T follicular helper cell (primary cell): ENCODE measurements around the gene OBP2A.

ENCODE experiments used
- DNase-seq: peaks from one replicate; pipeline ENCODE4 v3.0.0-alpha.2; 2020; ENCODE audit warnings: low read depth

OBP2A gene

DNA sequence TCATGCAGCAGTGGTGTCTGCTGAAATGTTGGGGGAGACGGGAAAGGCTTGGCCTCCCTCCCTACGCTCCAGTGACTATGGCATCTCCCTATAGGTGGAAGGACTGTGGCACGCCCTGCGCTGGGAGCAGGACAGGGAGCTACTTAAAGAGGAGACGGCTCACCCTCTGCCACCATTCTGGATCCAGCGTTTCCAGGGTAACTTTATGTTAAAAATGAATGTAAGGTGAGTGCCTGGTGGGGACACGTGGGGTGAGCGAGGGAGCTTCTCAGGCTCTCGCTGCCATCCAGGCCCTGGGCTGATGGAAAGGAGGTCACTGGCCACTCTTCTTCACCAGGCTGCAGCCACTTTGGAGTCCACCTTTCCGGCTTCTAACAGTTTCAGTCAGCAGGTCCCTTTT is 31.3 kb downstream of the OBP2A start:
- no peak for DNase-seq

DNA sequence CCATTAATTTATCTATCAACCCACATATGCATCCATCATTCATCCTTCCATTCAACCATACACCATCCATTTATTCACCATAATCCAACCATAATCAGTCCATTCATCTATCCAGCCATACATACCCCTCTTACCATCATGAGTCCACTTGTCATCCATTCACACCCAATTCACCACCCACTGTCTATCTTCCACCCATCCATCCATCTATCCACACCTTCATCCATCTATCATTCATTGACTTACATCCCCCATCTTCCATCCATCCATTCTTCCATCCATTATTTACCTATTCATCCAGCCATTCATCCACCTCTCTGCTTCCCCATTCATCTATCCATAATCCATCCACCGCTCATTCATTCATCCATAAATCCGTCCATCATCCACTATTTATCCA is 33.4 kb downstream of the OBP2A start:
- DNase-seq, result no peak

- no peak for DNase-seq
Measured at GRCh38 chr9:135579889-135580660, 34.1 kb downstream of the OBP2A start.

GRCh38 chr9:135580664-135581380 is 34.9 kb downstream of the OBP2A start:
- DNase-seq, result no peak

DNA sequence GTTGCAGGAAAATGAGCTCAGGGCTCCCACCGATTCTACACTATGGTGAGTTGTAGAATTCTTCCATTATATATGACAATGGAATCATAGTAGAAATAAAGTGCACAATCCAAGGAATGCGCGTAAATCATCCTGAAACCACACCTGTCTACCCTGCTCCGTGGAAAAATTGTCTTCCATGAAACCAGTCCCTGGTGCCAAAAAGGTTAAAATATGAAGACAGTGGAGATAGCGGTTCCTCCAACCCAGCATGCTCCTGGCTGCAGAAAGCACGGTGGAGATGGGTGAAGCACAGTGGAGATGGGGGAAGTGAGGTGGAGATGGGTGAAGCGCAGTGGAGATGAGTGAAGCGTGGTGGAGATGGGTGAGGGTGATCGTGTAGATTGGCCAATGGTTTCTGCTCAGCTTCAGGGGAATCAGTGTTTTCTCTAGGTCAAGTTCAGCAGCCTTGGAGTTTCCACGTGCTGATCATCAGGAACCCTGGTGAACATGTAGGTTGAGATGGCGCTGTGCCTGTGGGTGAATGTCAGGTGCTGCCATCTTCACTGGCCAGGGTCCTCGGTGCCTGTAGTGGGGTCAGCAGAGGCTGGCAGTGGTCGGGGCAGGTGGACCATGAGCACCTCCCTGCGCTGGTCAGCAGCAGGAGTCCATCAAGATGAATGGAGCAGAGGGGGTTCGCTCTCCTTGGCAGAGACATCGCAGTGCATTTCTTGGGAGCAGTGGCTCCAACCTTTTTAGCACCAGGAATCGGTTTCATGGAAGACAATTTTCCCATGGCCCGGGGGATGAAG is 35.9 kb downstream of the OBP2A start:
- DNase-seq, result no peak

- no peak for DNase-seq
Measured at GRCh38 chr9:135582541-135582940, 36.6 kb downstream of the OBP2A start.

- no peak for DNase-seq
Measured at GRCh38 chr9:135582966-135583687, 37.2 kb downstream of the OBP2A start.

- DNase-seq, result no peak
Measured at GRCh38 chr9:135583688-135584011, 37.7 kb downstream of the OBP2A start.

GRCh38 chr9:135584371-135584770 is 38.4 kb downstream of the OBP2A start:
- DNase-seq, result no peak

DNA sequence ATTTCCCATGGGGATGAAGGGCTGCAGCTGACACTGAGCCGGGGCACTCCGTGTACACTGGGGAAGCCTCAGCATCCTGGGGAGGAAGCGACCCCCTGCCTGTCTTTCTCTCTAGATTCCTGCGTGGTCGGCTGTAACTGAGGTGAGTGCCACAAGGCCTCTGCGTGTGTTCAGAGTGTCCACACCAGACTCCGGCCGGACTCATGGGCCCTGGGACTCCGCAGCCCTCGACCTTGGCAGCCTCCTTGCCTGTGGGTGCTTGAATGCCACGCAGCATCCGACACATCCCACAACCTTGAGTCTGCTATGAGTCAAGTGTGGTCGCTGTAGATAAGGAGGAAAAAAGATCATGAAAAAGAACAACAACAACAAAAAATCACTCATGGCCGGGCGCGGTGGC is 39.0 kb downstream of the OBP2A start:
- no peak for DNase-seq

- DNase-seq, result no peak
Measured at GRCh38 chr9:135586601-135587109, 40.7 kb downstream of the OBP2A start.

GRCh38 chr9:135587658-135588057 is 41.7 kb downstream of the OBP2A start:
- no peak for DNase-seq

GRCh38 chr9:135588371-135588770 is 42.4 kb downstream of the OBP2A start:
- DNase-seq, result no peak

DNA sequence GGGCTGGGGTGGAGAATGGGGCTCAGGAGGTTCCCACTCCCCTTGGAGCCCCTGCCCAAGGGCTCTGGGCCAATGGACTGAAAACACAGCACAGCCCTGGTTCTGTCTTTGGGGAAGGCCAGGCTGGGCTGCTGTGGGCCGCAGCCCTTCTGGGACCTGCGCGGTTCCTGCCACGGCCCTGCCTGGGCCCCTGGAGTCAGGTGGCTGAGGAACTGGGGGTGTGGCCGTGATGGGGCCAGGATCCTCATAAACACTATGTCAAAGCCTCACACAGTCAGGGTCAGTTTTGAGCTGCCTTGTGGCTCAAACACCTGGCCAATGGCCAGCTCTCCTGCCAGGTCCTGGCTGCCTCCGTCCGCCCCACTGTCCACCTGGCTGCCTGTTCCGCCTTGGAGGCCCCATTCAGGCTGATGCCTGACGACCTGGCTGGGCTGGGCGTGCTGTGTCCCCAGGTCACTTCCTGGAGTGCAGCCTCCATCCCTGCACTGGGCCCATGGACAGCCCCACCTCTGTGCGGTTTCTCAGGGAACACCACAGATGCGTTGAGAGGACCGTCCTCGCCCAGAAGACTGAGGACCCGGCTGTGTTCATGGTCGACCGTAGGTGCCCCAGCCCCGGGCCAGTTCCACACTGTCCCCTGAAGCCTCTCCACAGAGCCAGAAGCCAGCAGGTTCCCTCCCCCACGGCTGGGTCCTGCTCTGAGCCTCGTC is 43.1 kb downstream of the OBP2A start:
- no peak for DNase-seq

DNA sequence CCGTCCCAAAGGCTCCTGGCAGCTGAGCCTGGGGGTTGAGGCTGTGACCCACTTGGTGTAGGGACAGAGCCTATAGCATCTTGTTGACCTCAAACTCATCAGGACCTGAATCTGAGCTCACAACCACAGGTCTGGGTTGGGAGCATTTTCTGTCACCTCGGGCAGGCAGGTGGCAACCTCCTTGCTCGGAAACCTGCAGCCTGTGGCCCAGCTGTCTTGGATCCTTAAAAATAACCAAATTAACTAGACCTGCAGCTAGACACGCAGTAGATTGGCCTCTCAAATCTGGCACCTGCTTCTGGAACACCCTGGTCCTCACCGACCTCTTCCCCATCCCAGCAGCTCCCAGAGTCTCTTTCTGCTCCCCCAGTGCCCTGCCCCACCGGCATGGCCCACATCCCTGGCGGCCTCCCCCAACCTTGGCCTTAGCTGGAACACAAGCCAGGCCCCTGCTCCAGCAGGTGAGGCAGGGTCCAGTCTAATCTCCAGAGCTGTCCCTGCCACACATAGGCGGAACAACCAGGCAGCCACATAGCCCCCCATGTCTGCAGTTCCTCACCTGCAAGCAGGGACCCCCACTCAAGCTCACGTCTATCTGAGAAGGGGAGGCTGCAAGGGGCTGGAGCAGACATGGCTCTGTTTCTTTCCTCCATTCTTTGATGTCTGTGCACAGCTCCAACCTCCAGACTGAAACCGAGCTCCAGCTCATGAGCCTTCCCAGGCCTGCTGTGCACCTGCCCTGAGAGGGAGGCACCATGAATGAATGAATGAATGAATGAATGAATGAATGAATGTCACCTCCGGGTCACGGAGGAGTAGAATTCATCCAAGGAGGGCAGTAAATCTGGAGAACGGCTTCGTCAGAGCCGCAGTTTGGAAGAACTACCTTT is 43.9 kb downstream of the OBP2A start:
- DNase-seq, result no peak

DNA sequence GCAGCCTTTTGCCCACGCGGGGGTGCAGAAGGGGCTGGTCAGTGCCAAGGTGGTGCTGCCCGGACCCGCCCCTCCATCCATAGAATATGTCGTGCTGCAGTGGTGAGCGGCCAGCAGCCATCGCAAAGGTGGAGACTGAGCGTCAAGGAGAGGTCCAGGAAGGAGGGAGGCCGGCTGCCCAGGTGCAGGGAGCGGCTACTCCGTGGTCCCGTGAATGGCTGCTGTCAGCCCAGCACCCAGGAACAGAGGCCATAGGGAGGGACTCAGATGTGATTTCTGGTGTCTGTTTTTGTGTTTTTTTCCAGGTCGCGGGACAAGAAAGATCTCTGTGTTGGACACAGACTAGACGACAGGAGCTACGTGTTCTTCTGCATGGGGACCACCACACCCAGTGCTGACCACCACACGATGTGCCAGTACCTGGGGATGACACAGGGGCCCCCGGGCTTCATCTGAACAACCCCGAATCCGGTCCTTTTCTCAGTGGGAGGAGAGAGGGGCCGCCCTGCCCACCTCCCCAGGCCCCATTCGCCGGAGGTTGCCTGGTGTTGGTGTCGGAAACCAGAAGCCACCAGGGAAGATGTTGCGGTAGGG is 44.7 kb downstream of the OBP2A start:
- DNase-seq, result no peak

GRCh38 chr9:135591506-135592330 is 45.8 kb downstream of the OBP2A start:
- DNase-seq, result no peak

GRCh38 chr9:135592331-135592590 is 46.3 kb downstream of the OBP2A start:
- no peak for DNase-seq

- DNase-seq, result no peak
Measured at GRCh38 chr9:135592625-135593024, 46.7 kb downstream of the OBP2A start.
